Mammary epithelial cell (primary cell): Measurements from ENCODE around the gene ATR.

ENCODE experiments used
- EZH2 ChIP-seq: IDR thresholded peaks from 2 replicates; pipeline ENCODE4 v1.6.1; 2012; ENCODE audit warnings: low read length, inconsistent platforms, borderline replicate concordance
- TF ChIP-seq, protein P1 (sequence below), 2 donors: IDR thresholded peaks in 1 of 2; conservative IDR thresholded peaks in 1 of 2; 2 replicates each; pipeline ENCODE4 v1.5.1; 2011 to 2012; ENCODE audit warnings: inconsistent platforms in 2 of 2, low read length in 2 of 2, mild to moderate bottlenecking in 2 of 2, control low read depth in 1 of 2, low read depth in 1 of 2; ENCODE audit not compliant: insufficient read depth in 1 of 2; ENCODE audit errors: extremely low read depth in 1 of 2

DNA sequence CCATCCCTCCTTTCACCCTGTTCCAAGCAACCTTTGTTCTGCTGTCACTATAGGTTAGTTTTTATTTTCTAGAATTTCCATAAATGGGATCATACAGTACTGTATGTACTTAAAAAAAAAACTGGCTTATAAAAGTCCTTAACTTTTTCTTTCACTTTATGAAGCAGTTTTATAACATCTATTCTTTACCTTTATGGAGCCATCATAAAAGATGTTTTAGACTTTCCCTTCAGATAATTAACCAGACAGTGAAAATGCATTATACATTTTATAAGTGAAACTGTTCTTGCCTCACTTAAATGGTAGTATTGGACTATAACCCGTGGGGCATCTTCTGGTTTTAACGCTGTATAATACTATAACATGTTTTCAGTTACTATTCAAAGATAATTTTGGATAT, 43.9 kb upstream of the ATR start:
- TF ChIP-seq, protein P1, sequence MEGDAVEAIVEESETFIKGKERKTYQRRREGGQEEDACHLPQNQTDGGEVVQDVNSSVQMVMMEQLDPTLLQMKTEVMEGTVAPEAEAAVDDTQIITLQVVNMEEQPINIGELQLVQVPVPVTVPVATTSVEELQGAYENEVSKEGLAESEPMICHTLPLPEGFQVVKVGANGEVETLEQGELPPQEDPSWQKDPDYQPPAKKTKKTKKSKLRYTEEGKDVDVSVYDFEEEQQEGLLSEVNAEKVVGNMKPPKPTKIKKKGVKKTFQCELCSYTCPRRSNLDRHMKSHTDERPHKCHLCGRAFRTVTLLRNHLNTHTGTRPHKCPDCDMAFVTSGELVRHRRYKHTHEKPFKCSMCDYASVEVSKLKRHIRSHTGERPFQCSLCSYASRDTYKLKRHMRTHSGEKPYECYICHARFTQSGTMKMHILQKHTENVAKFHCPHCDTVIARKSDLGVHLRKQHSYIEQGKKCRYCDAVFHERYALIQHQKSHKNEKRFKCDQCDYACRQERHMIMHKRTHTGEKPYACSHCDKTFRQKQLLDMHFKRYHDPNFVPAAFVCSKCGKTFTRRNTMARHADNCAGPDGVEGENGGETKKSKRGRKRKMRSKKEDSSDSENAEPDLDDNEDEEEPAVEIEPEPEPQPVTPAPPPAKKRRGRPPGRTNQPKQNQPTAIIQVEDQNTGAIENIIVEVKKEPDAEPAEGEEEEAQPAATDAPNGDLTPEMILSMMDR (conservative IDR thresholded peaks at IDR 0.05 in 1 of 2, IDR thresholded peaks at IDR 0.05 in 1 of 2; ENCODE audit: extremely low read depth in 1 of 2, insufficient read depth in 1 of 2, low read depth in 1 of 2, low read length in 2 of 2), result no peak
- no peak for TF ChIP-seq EZH2
